HTR-8/SVneo (cell line): Measurements from ENCODE around the gene LINC00237.

Experiments used
- DNase-seq: peaks from one replicate; pipeline ENCODE4 v3.0.0; 2011; ENCODE audit warnings: low spot score, mixed read lengths; ENCODE audit not compliant: insufficient read length
- FAIRE-seq: peaks from 2 replicates; lab custom pipeline; 2011; peaks lifted over from hg19 to GRCh38; lab: Jason Lieb, UNC

Gene LINC00237

DNA sequence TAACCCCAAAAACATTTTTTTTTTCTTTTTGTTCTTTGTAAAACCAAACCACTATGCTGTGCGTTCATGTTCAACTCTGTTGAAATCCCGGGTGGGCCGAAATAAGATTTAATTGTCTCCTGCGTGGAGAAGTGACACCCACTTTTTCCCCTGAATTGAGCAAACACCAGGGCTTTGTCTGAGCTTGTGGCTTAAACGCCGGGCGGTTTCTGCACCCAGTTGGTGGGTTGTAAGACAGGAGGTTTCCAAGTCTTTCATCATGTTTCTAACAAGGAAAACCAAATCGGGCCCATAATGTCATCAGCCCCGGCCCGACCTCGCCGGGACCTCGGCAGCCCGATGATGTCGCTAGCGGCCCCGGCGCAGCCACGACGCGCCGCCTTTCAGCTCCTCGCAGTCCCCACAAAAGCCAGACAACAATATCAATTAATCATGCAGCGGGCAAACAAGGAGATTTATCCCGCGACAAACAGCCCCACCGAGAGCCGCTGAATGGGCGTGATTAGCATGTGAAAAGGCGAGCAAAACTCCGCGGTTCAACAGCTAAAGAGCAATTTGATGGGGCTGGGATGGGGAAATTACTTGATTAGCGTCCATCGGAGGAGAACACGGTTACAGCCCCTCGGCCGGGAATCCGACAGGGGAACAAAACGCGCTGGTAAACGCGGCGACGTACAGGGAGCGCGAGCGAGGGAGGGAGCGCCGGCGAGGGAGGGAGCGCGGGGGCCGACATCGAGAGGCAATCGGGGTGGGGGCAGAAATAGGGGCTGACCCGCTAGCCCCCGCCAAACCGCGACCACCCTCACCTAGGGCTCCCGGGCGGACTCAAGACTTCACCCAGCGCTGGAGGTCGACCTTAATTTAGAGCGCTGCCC lies 5.3 kb downstream of the LINC00237 start:
- FAIRE-seq (no peak), DNase-seq (no peak)

GRCh38 chr20:21099751-21100577 lies 6.2 kb downstream of the LINC00237 start:
- FAIRE-seq (no peak), DNase-seq (no peak)

DNA sequence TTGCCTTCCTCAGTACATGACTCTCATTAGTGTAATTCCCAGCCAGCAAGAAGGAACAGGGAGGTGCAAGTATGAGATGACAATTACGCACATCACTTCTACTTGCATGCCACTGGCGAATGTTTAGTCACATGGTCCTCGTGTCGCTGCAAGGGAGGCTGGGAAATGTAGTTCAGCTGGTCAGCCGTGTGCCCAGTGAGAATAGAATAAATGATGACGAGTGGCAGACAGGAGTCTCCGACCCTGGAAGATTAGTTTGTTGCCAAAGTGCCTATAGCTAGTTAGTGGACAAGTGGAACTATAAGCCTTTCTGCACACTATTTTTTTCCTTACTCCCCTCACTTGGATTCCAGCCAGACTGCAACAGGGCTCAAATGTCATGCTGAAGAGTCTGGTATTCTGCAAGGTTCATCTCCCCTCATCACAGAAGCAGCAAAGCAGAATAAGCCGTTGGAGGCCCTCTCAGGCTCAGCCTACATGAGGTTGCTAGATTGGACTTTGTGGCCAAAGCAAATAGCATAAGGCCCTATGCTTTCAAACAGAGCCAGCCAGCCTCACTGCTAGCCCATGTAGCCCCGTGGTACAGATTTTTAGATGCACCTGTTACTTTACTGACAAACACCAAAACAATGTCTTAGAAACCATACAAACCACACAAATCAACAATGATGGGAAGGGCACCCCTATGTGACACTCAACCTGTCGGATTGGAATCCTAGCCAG lies 9.7 kb downstream of the LINC00237 start:
- FAIRE-seq (no peak), DNase-seq (no peak)

DNA sequence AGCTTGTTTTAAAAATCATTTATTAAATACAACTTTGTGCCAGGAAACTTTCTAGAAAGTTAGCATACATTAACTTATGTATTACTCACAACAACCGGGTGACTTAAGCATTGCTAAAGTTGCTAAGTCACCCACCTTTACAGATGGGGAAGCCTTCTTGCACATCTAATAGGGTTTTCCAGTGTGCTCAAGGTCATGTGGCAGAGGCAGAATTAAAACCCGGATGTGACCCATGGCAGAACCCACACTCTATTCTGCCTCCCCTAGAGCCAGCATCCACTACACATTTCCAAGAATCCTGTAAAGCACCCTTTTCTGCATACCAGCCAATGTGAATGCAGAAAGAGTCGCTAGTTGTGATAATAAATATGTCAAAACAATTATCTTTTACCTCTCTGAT lies 13.4 kb downstream of the LINC00237 start:
- FAIRE-seq = no peak
- DNase-seq = no peak

DNA sequence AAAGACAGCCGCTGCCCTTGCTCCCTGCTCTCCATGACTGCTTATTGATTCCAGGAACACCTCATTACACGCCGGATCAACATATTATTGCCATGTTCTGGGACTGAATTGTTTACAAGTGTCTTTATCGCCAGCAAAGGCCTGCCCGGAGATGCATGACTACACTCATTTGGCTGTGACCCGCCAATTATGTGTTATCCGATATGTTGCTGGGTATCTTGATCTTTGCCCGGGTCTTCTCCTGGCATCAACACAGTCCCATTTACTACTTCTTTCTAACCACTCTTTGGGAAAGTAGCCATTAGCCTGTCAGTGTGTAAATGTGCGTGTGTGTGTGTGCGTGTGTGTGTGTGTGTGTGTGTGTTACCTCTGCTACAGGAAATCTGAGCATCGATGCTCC lies 15.4 kb downstream of the LINC00237 start:
- DNase-seq (no peak), FAIRE-seq (no peak)

DNA sequence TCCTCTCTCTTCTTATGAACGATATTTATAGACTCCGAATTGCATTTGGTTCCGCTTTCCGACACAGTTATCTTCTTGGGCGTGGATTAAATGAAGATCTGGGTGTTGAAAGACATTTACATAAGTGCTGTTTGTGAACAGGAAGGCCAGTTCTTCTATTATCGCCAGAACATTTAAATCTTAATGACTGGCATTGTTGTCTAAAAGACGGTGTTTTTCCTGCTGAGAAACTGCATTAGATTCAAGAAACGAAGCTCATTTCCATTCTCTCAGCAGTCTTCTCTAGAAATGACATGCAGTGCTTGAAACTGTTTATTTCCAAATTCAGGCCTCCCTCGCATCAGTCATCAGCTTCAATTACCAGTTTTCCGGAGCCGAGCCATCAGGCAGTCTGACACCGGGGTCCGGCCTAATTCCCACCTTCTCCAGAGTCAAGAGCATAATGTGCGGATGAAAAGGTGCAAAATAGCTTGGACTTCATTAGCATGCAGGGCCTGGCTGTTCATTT lies 16.0 kb downstream of the LINC00237 start:
- no peak for DNase-seq
- no peak for FAIRE-seq

- DNase-seq = no peak
- no peak for FAIRE-seq
Observed at GRCh38 chr20:21089391-21089790, 16.8 kb downstream of the LINC00237 start.

GRCh38 chr20:21087862-21088540 lies 18.2 kb downstream of the LINC00237 start:
- DNase-seq (no peak), FAIRE-seq (no peak)

GRCh38 chr20:21083825-21084325 lies 22.3 kb downstream of the LINC00237 start:
- DNase-seq (no peak), FAIRE-seq (no peak)

DNA sequence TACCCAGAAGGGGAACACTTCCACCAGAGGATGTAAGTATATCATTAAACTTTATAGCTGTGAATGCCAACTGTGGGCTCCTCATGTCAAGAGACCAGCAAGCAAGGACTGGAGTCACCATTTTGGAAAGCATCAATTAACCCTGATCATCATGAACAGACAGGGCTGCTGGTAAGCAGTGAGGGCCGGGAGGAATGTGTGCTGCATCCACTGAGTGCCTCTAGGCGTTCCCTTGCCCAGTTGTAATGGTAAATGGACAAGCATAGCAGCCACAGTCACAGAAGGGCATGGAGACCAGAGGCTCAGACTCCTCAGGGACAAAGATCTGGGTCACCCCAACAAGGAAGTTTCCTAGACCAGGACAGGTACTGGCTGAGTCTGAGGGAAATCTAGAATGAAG lies 23.6 kb downstream of the LINC00237 start:
- DNase-seq (no peak), FAIRE-seq (no peak)

DNA sequence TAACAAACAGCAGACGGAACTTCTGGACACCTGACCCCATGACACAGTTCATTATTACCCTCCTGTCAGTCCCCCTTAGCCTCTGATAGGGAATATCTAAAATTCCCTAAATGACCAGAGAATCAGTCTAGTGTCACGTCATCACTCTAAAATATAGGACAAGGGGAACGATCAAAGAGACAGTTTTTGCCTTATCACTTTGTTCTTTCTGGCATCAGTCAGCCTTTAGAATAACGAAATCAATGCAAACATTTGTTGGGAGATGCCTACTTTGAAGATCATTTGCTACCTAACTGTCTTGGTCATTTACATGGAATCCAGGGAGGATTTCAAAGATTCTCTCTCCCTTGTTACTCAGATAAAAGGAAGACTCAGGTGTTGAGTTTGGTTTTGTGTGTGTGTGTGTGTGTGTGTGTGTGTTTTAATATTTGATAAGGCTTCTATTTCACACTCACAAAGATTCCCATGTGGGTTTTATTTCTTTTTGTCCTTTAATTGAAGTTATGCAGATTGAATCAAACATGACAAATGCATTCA lies 28.3 kb downstream of the LINC00237 start:
- no peak for FAIRE-seq
- DNase-seq = no peak

DNA sequence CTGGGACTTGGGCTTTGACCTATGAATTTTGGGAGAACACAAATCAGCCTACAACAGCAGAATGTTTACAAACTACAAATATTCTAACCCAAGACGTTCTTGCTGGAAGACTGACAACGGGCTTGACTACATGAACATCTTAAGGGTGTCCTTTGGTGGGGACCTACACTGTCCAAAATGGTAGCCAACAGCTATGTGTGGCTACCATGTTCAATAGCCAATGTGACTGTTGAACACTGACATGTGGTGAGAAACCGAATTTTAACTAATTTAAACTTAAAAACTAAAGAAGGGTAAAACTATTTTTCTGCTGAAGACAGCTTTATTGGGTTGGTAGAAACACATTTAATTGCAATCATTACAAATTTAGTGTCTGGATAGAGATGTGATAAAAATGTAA lies 30.1 kb downstream of the LINC00237 start:
- FAIRE-seq = no peak

DNA sequence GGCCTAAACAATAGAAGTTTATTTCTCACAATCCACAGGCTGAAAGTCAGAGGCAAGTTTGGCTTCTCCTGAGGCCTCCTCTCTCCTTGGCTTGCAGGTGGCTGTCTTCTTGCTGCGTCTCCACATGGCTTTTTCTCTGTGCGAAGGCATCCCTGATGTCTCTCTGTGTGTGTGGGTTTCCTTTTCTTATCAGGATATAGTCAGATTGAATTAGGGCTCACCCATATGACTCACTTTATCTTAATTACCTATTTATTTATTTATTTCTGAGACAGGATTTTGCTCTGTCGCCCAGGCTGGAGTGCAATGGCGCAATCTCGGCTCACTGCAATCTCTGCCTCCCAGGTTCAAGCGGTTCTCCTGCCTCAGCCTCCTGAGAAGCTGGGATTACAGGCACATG lies 30.7 kb downstream of the LINC00237 start:
- DNase-seq = no peak
- FAIRE-seq = no peak

More for the DNA sequence above, 30.1 kb downstream of the LINC00237 start:
- no peak for DNase-seq

DNA sequence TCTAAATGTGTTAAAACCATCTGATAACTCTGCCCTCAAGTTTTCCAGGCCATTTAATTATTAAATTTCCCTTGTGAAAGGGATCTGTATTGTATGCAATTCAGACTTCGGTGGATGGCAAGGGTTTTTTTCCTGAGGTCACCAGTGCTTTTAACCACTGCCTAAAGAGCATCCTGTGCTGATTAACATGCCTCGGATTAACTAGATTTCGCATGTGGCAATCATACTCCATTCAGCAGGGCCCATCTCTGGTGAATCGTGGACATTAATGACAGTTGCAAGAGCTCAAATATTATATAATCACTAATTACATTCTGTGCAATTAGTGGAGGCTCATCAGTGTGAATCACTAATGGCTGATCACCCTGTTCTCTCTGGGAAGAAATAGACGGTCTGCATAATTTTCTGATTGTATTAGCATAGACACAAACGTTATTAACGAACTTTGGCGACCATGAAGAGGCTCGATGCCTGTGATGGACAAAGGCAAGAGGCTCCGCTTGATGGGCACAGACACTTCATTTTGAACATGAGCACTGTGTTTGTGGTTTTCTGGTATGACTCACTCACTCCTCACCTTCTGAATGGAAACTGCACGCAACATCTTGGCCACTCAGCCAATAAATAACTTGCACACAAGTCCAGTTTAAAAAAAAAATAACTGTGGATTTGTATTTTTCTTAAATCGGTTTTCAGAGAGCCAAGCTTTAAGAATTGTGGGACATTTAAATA lies 31.4 kb downstream of the LINC00237 start:
- DNase-seq (no peak), FAIRE-seq (no peak)

GRCh38 chr20:21067255-21067654 lies 38.9 kb downstream of the LINC00237 start:
- FAIRE-seq (no peak), DNase-seq (no peak)

DNA sequence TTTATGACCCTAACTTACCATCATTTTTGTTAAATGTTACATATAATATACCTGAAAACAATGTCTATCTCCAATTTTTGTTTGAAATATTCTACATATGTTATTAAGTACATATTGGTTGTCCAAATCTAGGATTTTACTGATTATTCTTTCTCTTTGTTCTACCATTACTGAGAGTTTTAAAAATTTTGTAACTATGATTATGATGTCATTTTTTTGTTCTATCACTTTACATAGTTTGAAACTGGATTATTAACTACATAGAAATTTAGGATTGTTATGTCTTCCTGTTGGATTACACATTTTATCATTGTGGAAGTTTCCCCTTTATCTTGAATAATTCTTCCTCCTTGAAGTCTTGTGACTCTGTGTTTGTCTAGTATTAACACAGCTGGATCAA lies 41.2 kb downstream of the LINC00237 start:
- DNase-seq = no peak
- no peak for FAIRE-seq

DNA sequence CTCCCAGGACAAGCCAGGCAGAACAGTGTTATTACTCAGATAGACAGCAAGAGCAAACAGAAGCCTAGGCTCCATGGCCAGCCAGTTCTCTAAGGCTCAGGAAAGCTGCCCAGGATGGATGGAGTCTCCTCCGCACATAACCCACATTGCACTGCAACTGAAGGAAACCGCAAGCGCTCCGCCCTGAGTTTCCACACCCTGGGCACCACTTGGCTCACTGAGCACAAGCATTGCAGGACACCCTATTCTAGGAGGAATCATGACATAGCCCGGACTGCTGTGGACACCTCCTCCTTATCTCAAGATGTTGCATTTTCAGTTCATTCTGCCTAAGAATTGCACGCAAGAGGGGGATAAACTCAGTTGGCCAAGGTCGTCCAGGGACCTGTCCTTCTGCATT lies 42.9 kb downstream of the LINC00237 start:
- DNase-seq (no peak), FAIRE-seq (no peak)

DNA sequence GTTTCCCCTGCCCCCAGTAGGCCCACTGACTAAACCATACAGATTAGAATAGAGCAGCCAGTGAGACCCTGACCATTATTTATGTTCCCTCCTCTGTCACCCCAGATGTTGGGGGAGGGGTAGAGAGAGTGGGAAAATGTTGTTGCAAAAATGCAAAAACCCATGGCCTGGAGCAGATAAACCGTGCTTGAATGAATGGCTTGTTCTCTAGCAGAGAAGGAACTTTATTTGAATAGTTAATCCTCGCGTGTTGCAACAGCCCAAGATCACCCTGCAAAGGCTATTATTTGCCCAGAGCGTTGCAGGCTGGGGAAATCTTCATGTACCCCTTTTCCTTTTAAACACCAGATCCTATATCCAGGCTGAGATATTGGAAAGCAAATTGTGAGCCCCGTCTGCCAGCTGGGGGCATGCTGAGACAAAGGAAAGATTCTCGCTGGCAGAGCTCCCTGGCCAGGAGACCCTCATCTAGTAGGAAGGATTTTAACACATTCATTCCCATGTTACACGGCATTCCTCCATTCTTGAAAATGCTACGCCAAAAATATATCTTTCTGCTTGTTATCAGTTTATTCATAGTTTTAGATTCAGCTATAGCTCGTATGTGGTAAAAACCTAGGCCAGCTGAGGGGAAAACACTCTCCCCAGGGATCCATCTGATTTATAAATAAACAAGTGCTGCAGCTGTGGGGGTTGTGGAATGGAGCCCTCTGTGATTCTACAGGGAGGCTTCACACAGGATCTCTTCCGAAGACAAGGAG lies 53.0 kb downstream of the LINC00237 start:
- FAIRE-seq = no peak
- DNase-seq = no peak
